Neural crest cell (in vitro differentiated cells): ENCODE measurements around the gene PDIA2. TPM values are rescaled to one million over a fixed set of nuclear protein-coding genes. Genes with fewer than 3 reads are reported as not detected.

Experiments
- DNase-seq: peaks from one replicate; pipeline ENCODE4 v3.0.0; 2021; ENCODE audit warnings: low read depth, mixed read lengths, low spot score
- H3K27ac Mint-ChIP-seq: one replicate; pipeline ENCODE4 v1.8.0; 2021; ENCODE audit warnings: mild to moderate bottlenecking, mixed read lengths; ENCODE audit not compliant: unreplicated experiment
- H3K27me3 Mint-ChIP-seq: 2 replicates; pipeline ENCODE4 v1.8.0; 2021; ENCODE audit warnings: low read depth, mild to moderate bottlenecking, mixed read lengths
- H3K36me3 Mint-ChIP-seq: 2 replicates; pipeline ENCODE4 v1.8.0; 2021; ENCODE audit warnings: low read depth, mild to moderate bottlenecking, mixed read lengths
- H3K4me1 Mint-ChIP-seq: 2 replicates; pipeline ENCODE4 v1.8.0; 2021; ENCODE audit warnings: mixed read lengths
- H3K4me3 Mint-ChIP-seq: one replicate; pipeline ENCODE4 v1.8.0; 2021; ENCODE audit warnings: mild to moderate bottlenecking, mixed read lengths
- H3K9me3 Mint-ChIP-seq: 2 replicates; pipeline ENCODE4 v1.8.0; 2021; ENCODE audit warnings: mixed read lengths
- CTCF ChIP-seq: fragments of 200-600 bp; sonication (generic); conservative IDR thresholded peaks from 2 replicates; pipeline ENCODE4 v1.5.0; 2021; ENCODE audit warnings: antibody characterized with exemption, mild to moderate bottlenecking
- total RNA-seq: library from RNA; stranded (reverse); gene quantifications from 2 replicates; pipeline ENCODE4 v1.2.1, GENCODE V29; 2021

Gene PDIA2
- total RNA-seq, 1 donor from 2014 or later, result 1.4 TPM

- DNase-seq, result no peak
- Mint-ChIP-seq H3K27ac (no peak overlapping the region), H3K4me3 (no peak overlapping the region), H3K36me3 (no peaks in the 10 kb centered on the region), H3K9me3 (no peaks in the 10 kb centered on the region), H3K4me1 (peaks cover 11% of the 10 kb centered on the region), H3K27me3 (no peaks in the 10 kb centered on the region)
- TF ChIP-seq CTCF, result no peak
These were observed 39.6 kb upstream of the PDIA2 start for GRCh38 chr16:243348-243747.

GRCh38 chr16:245105-245504, 37.9 kb upstream of the PDIA2 start:
- Mint-ChIP-seq H3K27me3 (no peaks in the 10 kb centered on the region), H3K36me3 (no peaks in the 10 kb centered on the region), H3K9me3 (no peaks in the 10 kb centered on the region), H3K4me1 (peaks cover 5% of the 10 kb centered on the region), H3K27ac (peak overlapping the region; percentile 35), H3K4me3 (no peak overlapping the region)
- no peak for DNase-seq
- no peak for TF ChIP-seq CTCF

GRCh38 chr16:247027-247426, 35.9 kb upstream of the PDIA2 start:
- Mint-ChIP-seq H3K4me1 (peaks cover 3% of the 10 kb centered on the region), H3K27me3 (no peaks in the 10 kb centered on the region), H3K9me3 (no peaks in the 10 kb centered on the region), H3K36me3 (peaks cover 3% of the 10 kb centered on the region), H3K4me3 (no peak overlapping the region), H3K27ac (no peak overlapping the region)
- no peak for TF ChIP-seq CTCF
- no peak for DNase-seq

- no peak overlapping the region for H3K4me3 Mint-ChIP-seq
- H3K9me3 Mint-ChIP-seq, result no peaks in the 10 kb centered on the region
- peaks cover 3% of the 10 kb centered on the region for H3K36me3 Mint-ChIP-seq
- H3K27me3 Mint-ChIP-seq, result no peaks in the 10 kb centered on the region
- H3K27ac Mint-ChIP-seq, result no peak overlapping the region
- no peak for DNase-seq
- peaks cover 3% of the 10 kb centered on the region for H3K4me1 Mint-ChIP-seq
- TF ChIP-seq CTCF, result no peak
These were observed 33.5 kb upstream of the PDIA2 start for GRCh38 chr16:249431-249830.

GRCh38 chr16:252366-253337, 30.3 kb upstream of the PDIA2 start:
- H3K9me3 Mint-ChIP-seq, result no peaks in the 10 kb centered on the region
- H3K4me3 Mint-ChIP-seq, result no peak overlapping the region
- TF ChIP-seq CTCF, result no peak
- peaks cover 3% of the 10 kb centered on the region for H3K4me1 Mint-ChIP-seq
- no peaks in the 10 kb centered on the region for H3K27me3 Mint-ChIP-seq
- H3K27ac Mint-ChIP-seq, result peak overlapping the region; percentile 35
- no peak for DNase-seq
- peaks cover 9% of the 10 kb centered on the region for H3K36me3 Mint-ChIP-seq
